GM21423 (cell line): ENCODE results near the gene NOTO.

Source experiments
- ATAC-seq: cut with Tn5 transposase; IDR thresholded peaks from one replicate; pipeline ENCODE4 v1.9.1; 2021; ENCODE audit warnings: mild to moderate bottlenecking, moderate library complexity; ENCODE audit not compliant: unreplicated experiment

Gene NOTO

DNA sequence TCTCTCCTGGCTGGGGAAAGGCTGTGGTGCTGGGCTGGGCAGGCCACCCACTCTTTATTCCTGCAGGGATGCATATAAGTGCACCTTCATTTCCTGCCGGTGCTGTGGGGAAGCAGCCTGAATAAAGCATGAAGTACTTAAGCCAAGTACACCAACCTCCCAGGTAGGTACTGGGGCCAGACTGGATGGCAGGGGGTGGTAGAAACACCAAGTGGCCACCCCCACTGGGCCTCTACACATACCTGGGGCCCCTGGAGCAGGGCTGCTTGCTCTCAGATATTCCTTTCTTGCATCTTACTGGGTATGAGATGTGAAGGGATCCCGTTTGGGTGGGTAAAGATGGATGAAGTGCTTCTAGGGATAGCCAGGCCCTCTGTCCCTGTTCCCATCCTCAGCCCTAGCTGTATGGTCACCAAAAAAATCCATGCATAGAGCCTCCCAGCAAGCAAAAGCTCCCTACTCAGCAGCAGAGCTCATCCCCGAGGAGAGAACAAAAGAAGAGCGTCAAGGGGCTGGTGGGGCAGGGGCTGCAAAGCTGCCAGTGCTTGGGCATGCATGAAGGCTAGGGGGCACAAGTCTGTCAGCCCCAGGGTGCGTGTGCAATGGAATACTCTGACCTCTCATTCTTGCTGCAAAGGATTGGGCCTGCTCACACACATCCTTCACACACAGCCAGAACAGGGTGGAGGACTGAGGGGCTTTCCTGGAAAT lies 53.7 kb downstream of the NOTO start:
- ATAC-seq = no peak

DNA sequence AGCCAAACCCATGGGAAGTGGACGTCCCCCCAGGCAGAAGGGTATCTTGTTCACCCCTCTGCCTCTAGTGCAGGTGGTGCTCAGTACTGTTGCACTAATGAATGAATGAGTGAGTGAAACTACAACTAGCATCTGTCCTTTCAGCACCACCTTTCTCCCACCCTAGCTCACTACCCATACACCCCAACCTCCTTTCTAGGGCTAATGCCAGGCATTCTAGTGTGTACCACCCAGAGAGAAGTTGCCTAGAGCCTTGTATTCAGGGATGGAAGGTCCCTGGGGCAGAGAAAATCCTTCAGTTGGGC lies 54.2 kb downstream of the NOTO start:
- ATAC-seq = no peak

DNA sequence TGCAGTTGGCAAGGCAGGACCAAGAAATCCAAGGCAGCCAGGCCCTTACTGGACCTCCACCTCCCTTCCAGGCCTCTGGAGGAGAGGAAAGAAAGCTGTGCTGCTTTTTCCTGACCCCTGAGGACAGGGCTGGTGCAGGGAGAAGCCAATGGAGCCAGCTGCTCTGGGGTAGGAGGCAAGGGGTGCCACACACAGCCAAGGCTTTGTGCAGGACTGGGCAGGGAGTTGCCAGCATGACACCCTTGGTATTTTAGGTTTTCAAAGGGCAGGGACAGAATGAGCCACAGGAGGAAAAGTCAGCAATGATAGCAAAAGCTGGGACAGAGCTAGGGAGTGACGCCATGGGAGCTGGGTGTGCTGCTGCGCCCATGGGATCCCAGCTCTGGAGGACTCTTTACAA lies 54.6 kb downstream of the NOTO start:
- ATAC-seq = no peak

DNA sequence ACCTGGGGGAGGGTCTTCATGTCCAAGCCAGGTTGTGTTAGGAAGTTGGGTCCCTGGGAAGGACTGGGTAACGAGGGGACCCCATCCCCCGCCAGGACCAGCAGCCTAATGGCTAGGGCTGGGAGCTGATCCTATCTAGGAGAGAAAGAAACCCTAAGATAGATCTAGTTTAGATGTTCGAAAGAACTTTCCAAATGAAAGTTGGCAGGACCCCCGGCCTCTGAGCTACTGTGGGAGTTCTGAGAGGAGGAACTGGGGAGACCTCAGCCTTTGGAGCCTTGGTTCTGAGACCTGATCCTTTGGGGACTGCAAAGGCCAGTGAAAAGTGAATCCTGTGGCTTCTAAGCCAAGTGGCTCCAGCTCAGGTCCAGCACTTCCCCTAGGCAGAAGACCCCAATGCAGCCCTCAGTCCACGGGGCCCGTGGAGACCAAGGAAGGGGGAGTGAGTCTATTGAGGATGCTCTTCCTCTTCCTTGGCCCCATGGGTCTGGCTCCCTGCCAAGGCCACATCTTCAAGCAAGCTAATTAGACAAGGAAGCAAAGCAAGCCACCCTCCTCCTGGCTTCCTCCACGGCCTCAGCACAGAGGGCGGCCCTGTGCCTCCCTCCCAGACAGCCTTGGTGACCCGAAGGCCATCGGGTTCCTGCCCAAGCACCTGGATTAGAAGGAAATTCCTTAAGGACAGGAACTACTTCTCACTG lies 55.2 kb downstream of the NOTO start:
- no peak for ATAC-seq

DNA sequence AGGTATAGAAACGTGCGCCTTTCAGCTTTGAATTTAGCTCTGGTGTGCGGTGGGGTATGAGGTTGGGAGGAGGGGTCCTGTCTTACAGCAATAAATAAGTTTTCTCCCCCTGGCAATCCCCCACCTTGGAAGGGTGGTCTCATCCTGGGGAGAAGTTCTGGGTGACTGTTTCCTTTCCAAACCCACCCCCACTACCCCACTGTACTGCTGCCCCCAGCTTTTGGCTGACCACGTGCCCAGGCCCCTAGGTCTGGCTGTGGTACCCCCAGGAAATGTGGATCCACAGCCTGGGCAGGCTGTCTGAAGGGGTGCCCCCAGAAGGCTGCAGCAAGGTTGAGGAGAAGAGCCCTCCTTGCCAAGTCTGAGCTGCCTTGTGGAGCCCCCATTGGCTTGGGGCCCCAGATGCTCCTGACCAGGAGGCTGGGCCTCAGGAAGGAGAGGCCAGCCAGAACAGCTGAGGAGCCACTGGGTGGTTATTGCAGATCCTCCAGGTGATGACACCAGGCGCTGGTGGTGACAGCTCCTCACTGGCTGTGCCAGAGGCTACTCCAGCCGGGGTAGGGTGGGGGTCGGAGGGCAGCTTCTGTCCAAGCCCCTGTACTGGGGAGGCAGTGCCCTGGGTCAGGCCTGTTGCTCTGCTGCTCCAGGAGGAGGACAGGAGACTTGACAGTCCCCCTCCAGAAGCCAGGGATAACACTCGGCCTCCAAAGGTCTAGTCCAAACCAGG lies 56.0 kb downstream of the NOTO start:
- no peak for ATAC-seq

DNA sequence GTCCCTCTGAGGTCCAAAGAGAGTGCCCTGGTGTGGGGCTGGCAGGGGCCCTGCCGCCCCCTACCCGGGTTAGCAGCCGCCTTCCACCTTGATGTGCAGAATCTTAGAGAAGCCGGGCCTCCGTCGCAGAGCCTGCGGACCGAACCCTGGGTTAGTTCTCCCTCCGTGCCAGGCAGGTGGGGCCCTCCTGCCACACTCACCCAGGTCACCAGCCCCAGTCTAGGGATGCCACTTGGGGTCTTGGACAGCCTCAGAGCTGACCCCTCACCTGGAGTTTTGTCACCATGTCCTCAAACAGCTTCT lies 56.5 kb downstream of the NOTO start:
- ATAC-seq = no peak

DNA sequence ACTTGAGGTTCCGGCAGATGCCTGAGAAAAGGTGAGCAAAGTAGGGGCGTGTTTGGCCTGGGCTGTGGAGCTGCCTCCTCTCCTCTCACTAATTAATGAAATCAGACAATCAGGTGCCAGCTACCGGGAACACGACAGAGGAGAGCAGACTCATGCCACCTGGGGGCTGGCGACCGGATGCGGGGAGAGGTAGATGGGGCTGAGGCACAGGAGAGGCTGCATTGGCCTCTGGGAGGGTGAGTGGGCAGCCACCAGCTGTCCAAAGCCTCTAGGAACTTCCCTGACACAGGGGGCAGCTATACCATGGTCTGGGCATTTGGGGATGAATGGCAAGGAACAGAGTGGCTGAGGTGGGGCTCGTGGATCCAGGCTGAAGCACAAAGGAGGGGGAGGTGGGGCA lies 56.9 kb downstream of the NOTO start:
- no peak for ATAC-seq

DNA sequence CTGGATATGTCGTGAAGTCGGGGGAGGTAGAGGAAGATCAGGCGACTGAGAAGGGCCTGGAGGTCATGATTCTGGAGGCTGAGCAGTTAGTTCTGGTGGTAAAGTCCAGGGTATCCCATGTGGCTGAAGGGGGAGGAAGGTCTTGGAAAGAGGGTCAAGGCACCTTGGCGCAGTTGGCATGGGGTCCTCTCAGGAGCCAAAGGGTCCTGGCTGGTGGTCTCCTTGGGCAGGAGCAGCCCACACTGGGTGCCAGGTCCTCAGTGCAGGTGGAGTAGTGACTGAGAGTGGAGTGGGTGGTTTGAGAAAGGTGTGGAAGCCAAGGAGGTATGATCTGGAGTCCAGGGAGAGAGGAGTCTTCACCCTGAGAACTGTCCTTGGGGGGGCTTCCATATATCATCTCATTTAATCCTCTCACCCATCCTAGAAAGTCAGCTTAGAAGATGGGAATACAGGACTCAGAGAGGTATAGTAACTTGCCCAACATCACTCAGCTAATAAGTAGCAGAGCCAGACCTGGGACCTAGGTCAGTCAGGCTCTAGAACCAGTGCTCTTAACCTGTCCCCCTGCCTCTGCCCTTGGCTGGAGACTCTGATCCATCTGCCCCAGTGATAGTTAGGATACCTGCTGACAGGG lies 57.4 kb downstream of the NOTO start:
- no peak for ATAC-seq

DNA sequence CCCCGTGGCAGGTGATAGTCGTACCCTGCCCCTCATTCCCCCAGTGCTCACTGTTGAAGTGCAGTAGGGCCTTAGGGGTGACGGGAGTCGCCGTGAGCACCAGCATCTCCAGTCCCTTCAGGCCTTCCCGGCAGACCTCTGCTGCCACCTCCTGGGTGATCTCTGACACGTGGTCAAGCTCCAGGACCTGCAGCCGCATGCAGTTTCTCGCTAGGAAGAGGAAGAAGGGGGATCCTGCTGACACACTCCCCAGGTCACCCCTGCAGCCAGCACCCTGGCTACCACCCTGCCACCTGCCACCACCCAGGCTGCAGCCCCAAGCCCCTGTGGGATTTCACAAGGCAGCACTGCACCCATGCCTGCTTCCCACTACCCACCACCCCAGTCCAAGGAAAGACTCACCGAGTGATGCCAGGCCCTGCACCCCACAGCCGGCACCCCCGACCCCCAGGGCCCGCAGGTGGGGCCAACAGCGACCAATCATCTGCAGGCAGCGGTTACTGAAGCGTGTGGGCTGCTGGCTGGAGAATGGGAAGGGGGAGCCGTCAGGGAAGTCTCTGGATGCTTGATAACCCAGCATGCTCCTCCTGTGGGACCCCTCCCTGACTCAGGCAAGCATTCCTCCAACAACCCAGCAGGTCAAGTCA lies 58.1 kb downstream of the NOTO start:
- no peak for ATAC-seq
